IMR-90 (cell line): Measurements from ENCODE around the gene CYP2R1. TPM values are rescaled to one million over a fixed set of nuclear protein-coding genes. Genes with fewer than 3 reads are reported as not detected.
A peak's percentile ranks its signal among the peaks of the same experiment; 100 is the strongest.

Experiments used
- ATAC-seq: fragments of 200-7000 bp; cut with Tn5 transposase; 2 replicates; pipeline ENCODE4 v1.9.1; 2020; ENCODE audit warnings: low read depth, mild to moderate bottlenecking, moderate library complexity
- BruUV-seq: library from RNA; stranded (reverse); fragments of 400-500 nt; replicated peaks from 2 replicates; lab custom pipeline; 2021; lab: Mats Ljungman, UMichigan
- CTCF ChIA-PET: fragments of 300-600 bp; formaldehyde crosslinking; extraction: SDS; loops from one replicate; lab custom pipeline; 2021; ENCODE audit warnings: antibody characterized with exemption; lab: Yijun Ruan, JAX
- POLR2A ChIA-PET: fragments of 300-600 bp; sonication (Branson Sonifier 250); formaldehyde crosslinking; loops from one replicate; lab custom pipeline; 2022; ENCODE audit warnings: antibody characterized with exemption; ENCODE audit not compliant: unreplicated experiment; lab: Charles Lee
- DNase-seq: peaks from one replicate; pipeline ENCODE4 v3.0.0; 2013
- H2AFZ ChIP-seq: replicated peaks from 2 replicates; pipeline ENCODE3; 2013; ENCODE audit warnings: low read length, mild to moderate bottlenecking; ENCODE audit not compliant: poor library complexity
- H2AK5ac ChIP-seq: 2 replicates; pipeline ENCODE4 v1.6.1; 2013; ENCODE audit warnings: low read depth, low read length, inconsistent platforms
- H2AK9ac ChIP-seq: replicated peaks from 2 replicates; pipeline ENCODE3; 2013; ENCODE audit warnings: mild to moderate bottlenecking, low read depth, low read length, moderate library complexity; ENCODE audit not compliant: poor library complexity
- H2BK120ac ChIP-seq: 2 replicates; pipeline ENCODE4 v1.6.1; 2013; ENCODE audit warnings: low read depth, low read length, inconsistent platforms
- H2BK15ac ChIP-seq: 3 replicates; pipeline ENCODE4 v1.6.1; 2013; ENCODE audit warnings: low read depth, low read length, inconsistent platforms
- H2BK20ac ChIP-seq: 2 replicates; pipeline ENCODE4 v1.6.1; 2013; ENCODE audit warnings: low read depth, mild to moderate bottlenecking, inconsistent platforms, low read length, moderate library complexity
- H2BK5ac ChIP-seq: 2 replicates; pipeline ENCODE4 v1.6.1; 2013; ENCODE audit warnings: mild to moderate bottlenecking, low read depth, low read length, inconsistent platforms; ENCODE audit not compliant: poor library complexity, severe bottlenecking
- H3K14ac ChIP-seq: replicated peaks from 2 replicates; pipeline ENCODE4 v1.6.1; 2013; ENCODE audit warnings: low read depth, low read length, inconsistent platforms
- H3K18ac ChIP-seq: 2 replicates; pipeline ENCODE4 v1.6.1; 2013; ENCODE audit warnings: low read depth, low read length, control low read depth
- H3K23ac ChIP-seq: 2 replicates; pipeline ENCODE4 v1.6.1; 2013; ENCODE audit warnings: low read depth, low read length, inconsistent platforms
- H3K27ac ChIP-seq: 2 replicates; pipeline ENCODE4 v1.5.1; 2013; ENCODE audit warnings: mild to moderate bottlenecking, control low read depth, low read length; ENCODE audit not compliant: insufficient read depth
- H3K27me3 ChIP-seq: 2 replicates; pipeline ENCODE4 v1.6.1; 2013; ENCODE audit warnings: low read length; ENCODE audit not compliant: control insufficient read depth, insufficient read depth
- H3K36me3 ChIP-seq: 2 replicates; pipeline ENCODE4 v1.6.1; 2013; ENCODE audit warnings: low read length, mixed read lengths; ENCODE audit not compliant: control insufficient read depth, insufficient read depth
- H3K4ac ChIP-seq: 2 replicates; pipeline ENCODE4 v1.6.1; 2013; ENCODE audit warnings: low read depth, low read length, inconsistent platforms
- H3K4me1 ChIP-seq: 2 replicates; pipeline ENCODE4 v1.6.1; 2013; ENCODE audit warnings: low read length, mixed read lengths; ENCODE audit not compliant: control insufficient read depth, insufficient read depth
- H3K4me2 ChIP-seq: 2 replicates; pipeline ENCODE4 v1.6.1; 2013; ENCODE audit warnings: low read depth, mild to moderate bottlenecking, control low read depth, low read length, moderate library complexity
- H3K4me3 ChIP-seq: 2 replicates; pipeline ENCODE4 v1.5.1; 2013; ENCODE audit warnings: low read depth, mild to moderate bottlenecking, control low read depth, low read length, moderate library complexity; ENCODE audit not compliant: insufficient read depth
- H3K56ac ChIP-seq: 2 replicates; pipeline ENCODE4 v1.6.1; 2013; ENCODE audit warnings: low read length, inconsistent platforms; ENCODE audit not compliant: insufficient read depth; ENCODE audit errors: extremely low read depth
- H3K79me1 ChIP-seq, 2 experiments: 2 replicates each; pipeline ENCODE4 v1.6.1; 2013; ENCODE audit warnings: low read length in 2 of 2, inconsistent platforms in 1 of 2, low read depth in 1 of 2
- H3K9ac ChIP-seq: 2 replicates; pipeline ENCODE4 v1.6.1; 2013; ENCODE audit warnings: low read depth, low read length, control low read depth
- H3K9me1 ChIP-seq: 2 replicates; pipeline ENCODE4 v1.6.1; 2013; ENCODE audit warnings: low read length, inconsistent platforms; ENCODE audit not compliant: insufficient read depth
- H3K9me3 ChIP-seq: 2 replicates; pipeline ENCODE4 v1.6.1; 2013; ENCODE audit warnings: low read length; ENCODE audit not compliant: control insufficient read depth, insufficient read depth
- H4K20me1 ChIP-seq: 2 replicates; pipeline ENCODE4 v1.6.1; 2013; ENCODE audit warnings: low read length, inconsistent platforms; ENCODE audit not compliant: insufficient read depth
- H4K5ac ChIP-seq: 2 replicates; pipeline ENCODE4 v1.6.1; 2013; ENCODE audit warnings: mild to moderate bottlenecking, low read depth, low read length, control low read depth
- H4K8ac ChIP-seq, 2 experiments: 2 replicates each; pipeline ENCODE4 v1.6.1; 2013; ENCODE audit warnings: low read depth in 2 of 2, low read length in 2 of 2, control low read depth in 1 of 2, inconsistent platforms in 1 of 2
- H4K91ac ChIP-seq: 2 replicates; pipeline ENCODE4 v1.6.1; 2013; ENCODE audit warnings: low read depth, low read length, inconsistent platforms; ENCODE audit not compliant: insufficient read depth
- CHD1 ChIP-seq: IDR thresholded peaks from 2 replicates; pipeline ENCODE4 v1.6.1; 2012; ENCODE audit warnings: low read depth, low read length, improper control_type of control experiment
- NFE2L2 ChIP-seq: fragments of 150-350 bp; IDR thresholded peaks from 2 replicates; pipeline ENCODE4 v1.6.1; 2016; ENCODE audit warnings: low read depth, mild to moderate bottlenecking, low read length
- RCOR1 ChIP-seq: IDR thresholded peaks from 2 replicates; pipeline ENCODE4 v1.6.1; 2012; ENCODE audit warnings: mild to moderate bottlenecking, low read length, improper control_type of control experiment; ENCODE audit not compliant: insufficient replicate concordance
- dilution Hi-C: fragments of 300-500 bp; cut with HindIII; formaldehyde crosslinking; loops from one replicate; pipeline ENCODE4 v1.14.3; 2018; ENCODE audit warnings: low sequenced_read_pairs; ENCODE audit not compliant: unreplicated experiment
- in situ Hi-C: fragments of 300-500 bp; cut with MboI; formaldehyde crosslinking; loops from 3 replicates; pipeline ENCODE4 v1.14.3; 2019; ENCODE audit warnings: low sequenced_read_pairs, inconsistent platforms, mixed read lengths
- intact Hi-C: fragments of 100-400 bp; cut with micrococcal nuclease; formaldehyde crosslinking; loops from 2 replicates; pipeline ENCODE4 v1.10.0; 2022
- microRNA-seq, 2 experiments: library from miRNA; stranded (forward) in 1 of 2; unstranded in 1 of 2; fragments of 10-50 nt in 1 of 2; fragments of <30 nt in 1 of 2; gene quantifications in 1 of 2; microRNA quantifications in 1 of 2; one replicate each; pipeline versions ENCODE3 to v1.1.0; 2013 to 2020; ENCODE audit not compliant: insufficient read depth in 1 of 2, insufficient read length in 1 of 2, unreplicated experiment in 1 of 2
- polyA plus RNA-seq, 3 experiments: library from polyadenylated mRNA; depleted of rRNA; stranded (reverse); fragments of >200 nt; gene quantifications; 2 replicates each; pipeline ENCODE4 v1.2.3, GENCODE V29; 2012; ENCODE audit warnings: low replicate concordance in 1 of 3
- small RNA-seq, 5 experiments: library from RNA; depleted of rRNA; stranded (forward); fragments of <200 nt; gene quantifications; one replicate each; pipeline ENCODE3, GENCODE V24; 2012
- total RNA-seq: library from RNA; depleted of rRNA; stranded (reverse); fragments of >200 nt; gene quantifications from 2 replicates; pipeline ENCODE4 v1.2.3, GENCODE V29; 2012; rRNA removed

The CYP2R1 gene
- total and polyA plus RNA-seq, 2 of the 4 experiments (the other 2 are of a cell fraction), result 4.7 to 5.2 TPM

GRCh38 chr11:14835496-14836492 is 56.2 kb downstream of the CYP2R1 start:
- POLR2A ChIA-PET, result no interaction called here
- Histone ChIP-seq H3K79me1 (no peaks in the 10 kb centered on the region), H3K23ac (no peak overlapping the region), H3K9me1 (no peaks in the 10 kb centered on the region), H3K9me3 (no peaks in the 10 kb centered on the region), H3K4me1 (no peaks in the 10 kb centered on the region; the same call in 1 of the 2 replicates), H3K9ac (no peak overlapping the region), H4K91ac (no peak overlapping the region), H3K4ac (no peak overlapping the region), H3K18ac (no peak overlapping the region), H2AK9ac (no peak overlapping the region), H4K5ac (no peak overlapping the region), H2BK5ac (no peak overlapping the region), H2BK15ac (no peak overlapping the region), H3K56ac (no peak overlapping the region), H2AK5ac (no peak overlapping the region), H4K8ac (no peak overlapping the region), H4K20me1 (no peaks in the 10 kb centered on the region), H2AFZ (no peak overlapping the region), H3K27ac (peak overlapping the region; percentile 29; the same call in 1 of the 2 replicates), H3K4me2 (no peak overlapping the region), H3K27me3 (no peaks in the 10 kb centered on the region), H2BK120ac (no peak overlapping the region), H3K4me3 (no peak overlapping the region), H3K36me3 (no peaks in the 10 kb centered on the region), H3K14ac (no peak overlapping the region), H2BK20ac (no peak overlapping the region)
- intact Hi-C loops, result no loop called here
- DNase-seq, result peak; percentile 41
- in situ Hi-C loops, result no loop called here
- CTCF ChIA-PET, result no interaction called here
- ATAC-seq, result peak; percentile 51
- BruUV-seq, result no TSS peak
- TF ChIP-seq CHD1 (no peak), RCOR1 (no peak), NFE2L2 (no peak)
- dilution Hi-C loops, result no loop called here

Small RNA genes lying within 50 kb of the gene (microRNA-seq; reads per million reads assigned to microRNA genes)
- gene CALCP (ENCODE audit: insufficient read depth, insufficient read length), result not detected

Small RNA genes lying within 50 kb of the gene (small RNA-seq; reads per million reads assigned to genes)
- 0 reads per million in 5 experiments for gene CALCP

Other genes starting within 250 kb of the CYP2R1 start
- 1.1 and 1.3 TPM in 2 replicates for gene PDE3B, start 248.4 kb downstream of the CYP2R1 start, total RNA-seq
- 0.21 and 0.22 TPM in 2 replicates for gene PDE3B, start 248.4 kb downstream of the CYP2R1 start, polyA plus RNA-seq (2012; rRNA removed)
- not detected in 2 replicates for gene CALCA, start 80.1 kb upstream of the CYP2R1 start, total RNA-seq
- not detected in 2 replicates for gene CALCA, start 80.1 kb upstream of the CYP2R1 start, polyA plus RNA-seq (2012; rRNA removed)
- gene CALCB, start 181.4 kb upstream of the CYP2R1 start, total RNA-seq, result not detected in 2 replicates
- gene CALCB, start 181.4 kb upstream of the CYP2R1 start, polyA plus RNA-seq (2012; rRNA removed), result not detected in 2 replicates
- 0.56 and 1.4 TPM in 2 replicates for gene INSC, start 222.7 kb upstream of the CYP2R1 start, total RNA-seq
- gene INSC, start 222.7 kb upstream of the CYP2R1 start, polyA plus RNA-seq (2012; rRNA removed), result 0.53 and 0.87 TPM in 2 replicates